Measurements from ENCODE around the gene CAPZA3.

GRCh38 chr12:18753481-18754123 lies 15.7 kb downstream of the CAPZA3 start:
- TF ChIP-seq POLR2AphosphoS5 (IDR thresholded peaks at IDR 0.05; ENCODE audit: low read depth) (no peak), EZH2 (IDR thresholded peaks at IDR 0.05; ENCODE audit: low read depth, unreplicated experiment) (no peak), CTCF (conservative IDR thresholded peaks at IDR 0.05; ENCODE audit: low read depth in 2 of 2) (no peak), CREB1 (CRISPR knock-in tag; IDR thresholded peaks at IDR 0.05; ENCODE audit: low read depth) (no peak), STAT1 (IDR thresholded peaks at IDR 0.05; ENCODE audit: unreplicated experiment) (no peak), REST (IDR thresholded peaks at IDR 0.05; ENCODE audit: unreplicated experiment) (no peak), ZNF114 (CRISPR knock-in tag; IDR thresholded peaks at IDR 0.05) (no peak), EZH2phosphoT487 (IDR thresholded peaks at IDR 0.05; ENCODE audit: unreplicated experiment) (no peak)
